GM12878 (cell line): Measurements from ENCODE around the gene CCL11. TPM values are rescaled to one million over a fixed set of nuclear protein-coding genes. Genes with fewer than 3 reads are reported as not detected.

Source experiments
- ATAC-seq: fragments of 200-7000 bp; cut with Tn5 transposase; 3 replicates; pipeline ENCODE4 v1.9.1; 2020; ENCODE audit warnings: mild to moderate bottlenecking, moderate library complexity
- BruUV-seq: library from RNA; stranded (reverse); fragments of 400-500 nt; replicated peaks from 2 replicates; lab custom pipeline; 2021; lab: Mats Ljungman, UMichigan
- CTCF ChIA-PET: fragments of 300-600 bp; sonication (Branson Sonifier 250); formaldehyde crosslinking; extraction: SDS; loops from one replicate; lab custom pipeline; 2021; ENCODE audit warnings: inconsistent platforms; lab: Yijun Ruan, JAX
- POLR2A ChIA-PET: fragments of 350-600 bp; formaldehyde crosslinking; extraction: SDS; loops from one replicate; lab custom pipeline; 2021; ENCODE audit warnings: inconsistent platforms; lab: Charles Lee
- RAD21 ChIA-PET: fragments of 300-600 bp; sonication (Branson Sonifier 250); formaldehyde crosslinking; loops from one replicate; lab custom pipeline; 2023; ENCODE audit warnings: antibody characterized with exemption; ENCODE audit not compliant: unreplicated experiment; lab: Charles Lee
- SMC1A ChIA-PET: fragments of 300-600 bp; sonication (Branson Sonifier 250); formaldehyde crosslinking; loops from one replicate; lab custom pipeline; 2023; ENCODE audit not compliant: unreplicated experiment, uncharacterized antibody; lab: Charles Lee
- DNase-seq: peaks from one replicate; pipeline ENCODE4 v3.0.0-alpha.2; 2011; ENCODE audit warnings: low read depth, low spot score
- FAIRE-seq: peaks from 3 replicates; lab custom pipeline; 2011; peaks lifted over from hg19 to GRCh38; lab: Jason Lieb, UNC
- H2AFZ ChIP-seq: 2 replicates; pipeline ENCODE4 v1.6.0; 2011; ENCODE audit warnings: low read depth, low read length, control low read depth; ENCODE audit not compliant: control insufficient read depth
- H3K27ac ChIP-seq: 2 replicates; pipeline ENCODE4 v1.5.1; 2011; ENCODE audit warnings: control low read depth; ENCODE audit not compliant: control insufficient read depth, insufficient read depth
- H3K27me3 ChIP-seq, 2 experiments: replicated peaks in 1 of 2; 2 replicates each; pipeline versions ENCODE4 v1.6.0 to v1.6.1; 2011; ENCODE audit warnings: low read length in 1 of 2; ENCODE audit not compliant: control insufficient read depth in 2 of 2, insufficient read depth in 2 of 2
- H3K36me3 ChIP-seq, 2 experiments: 2 replicates each; pipeline ENCODE4 v1.5.1; 2011; ENCODE audit warnings: low read length in 1 of 2; ENCODE audit not compliant: control insufficient read depth in 2 of 2, insufficient read depth in 2 of 2
- H3K4me1 ChIP-seq: 2 replicates; pipeline ENCODE4 v1.6.1; 2011; ENCODE audit warnings: mild to moderate bottlenecking, low read length, moderate library complexity, mixed read lengths; ENCODE audit not compliant: control insufficient read depth, insufficient read depth
- H3K4me2 ChIP-seq: 2 replicates; pipeline ENCODE4 v1.6.0; 2011; ENCODE audit warnings: control low read depth; ENCODE audit not compliant: control insufficient read depth, insufficient read depth
- H3K4me3 ChIP-seq: fragments of 200-600 bp; sonication (generic); 2 replicates; pipeline ENCODE4 v1.5.1; 2016
- H3K79me2 ChIP-seq: 2 replicates; pipeline ENCODE4 v1.6.0; 2011; ENCODE audit warnings: low read length; ENCODE audit not compliant: control insufficient read depth, insufficient read depth
- H3K9ac ChIP-seq: 2 replicates; pipeline ENCODE4 v1.8.0; 2011; ENCODE audit warnings: low read length, control low read depth, mixed read lengths; ENCODE audit not compliant: control insufficient read depth, insufficient read depth
- H3K9me3 ChIP-seq: replicated peaks from 3 replicates; pipeline ENCODE4 v1.5.1; 2011; ENCODE audit warnings: mild to moderate bottlenecking, low read length; ENCODE audit not compliant: control insufficient read depth, insufficient read depth
- H4K20me1 ChIP-seq: 2 replicates; pipeline ENCODE4 v1.6.0; 2011; ENCODE audit not compliant: control insufficient read depth, insufficient read depth
- GABPA ChIP-seq: IDR thresholded peaks from 2 replicates; pipeline ENCODE4 v1.6.1; 2014; ENCODE audit warnings: antibody characterized with exemption, low read depth, mild to moderate bottlenecking, inconsistent platforms
- MEF2B ChIP-seq: fragments of 450-650 bp; IDR thresholded peaks from 2 replicates; pipeline ENCODE4 v1.6.1; 2018; ENCODE audit warnings: mild to moderate bottlenecking, moderate library complexity; ENCODE audit not compliant: partially characterized antibody, poor library complexity, severe bottlenecking
- SMAD5 ChIP-seq: IDR thresholded peaks from 2 replicates; pipeline ENCODE4 v1.6.1; 2016; ENCODE audit warnings: antibody characterized with exemption, low read depth
- TBL1XR1 ChIP-seq: IDR thresholded peaks from 2 replicates; pipeline ENCODE4 v1.6.1; 2012; ENCODE audit warnings: low read depth, low read length, improper control_type of control experiment
- ZNF207 ChIP-seq: fragments of 450-650 bp; IDR thresholded peaks from 2 replicates; pipeline ENCODE4 v1.6.1; 2014; ENCODE audit warnings: antibody characterized with exemption, mild to moderate bottlenecking, borderline replicate concordance
- WGBS: methylation state at CpG from one replicate; pipeline ENCODE4 v1.1.6; 2016; ENCODE audit warnings: low lambda C conversion rate; ENCODE audit not compliant: insufficient replicate concordance, insufficient coverage; ENCODE audit errors: missing lambda C conversion rate; 5-methylcytosine and 5-hydroxymethylcytosine counted together
- in situ Hi-C: fragments of 300-500 bp; cut with MboI; formaldehyde crosslinking; loops from 9 replicates; pipeline ENCODE4 v1.14.3; 2018; ENCODE audit warnings: mixed read lengths
- intact Hi-C: fragments of 100-400 bp; cut with micrococcal nuclease; formaldehyde crosslinking; loops from one replicate; pipeline ENCODE4 v1.14.2; 2022; ENCODE audit not compliant: unreplicated experiment
- polyA plus RNA-seq, 11 experiments: library from polyadenylated mRNA; depleted of rRNA in 4 of 11; unstranded in 6 of 11; stranded (reverse) in 5 of 11; fragments of >200 nt; fragmentation: Nextera tagmentation in 4 of 11; fragmentation: Illumina TruSeq in 1 of 11; extraction: Ambion mirVana in 4 of 11; extraction: Trizol in 1 of 11; gene quantifications; 1 replicate in 1 of 11; 2 replicates in 10 of 11; pipeline versions ENCODE4 v1.2.1 to v1.2.3, GENCODE V29; 2011 to 2016; ENCODE audit warnings: inconsistent platforms in 2 of 11, missing spikeins in 2 of 11, low read depth in 1 of 11
- total RNA-seq, 4 experiments: library from RNA; depleted of rRNA in 3 of 4; stranded (reverse); fragments of >200 nt in 3 of 4; fragmentation: Illumina TruSeq in 1 of 4; extraction: Trizol in 1 of 4; gene quantifications; 2 replicates each; pipeline versions ENCODE4 v1.2.1 to v1.2.3, GENCODE V29; 2013 to 2021
- TF ChIP-seq, protein P1 (sequence below): fragments of 450-650 bp; IDR thresholded peaks from 2 replicates; pipeline ENCODE4 v1.6.1; 2017; ENCODE audit warnings: borderline replicate concordance
- TF ChIP-seq, protein P2 (sequence below): IDR thresholded peaks from 2 replicates; pipeline ENCODE4 v1.6.1; 2011; ENCODE audit warnings: borderline replicate concordance, low read depth, mild to moderate bottlenecking, moderate library complexity, low read length; ENCODE audit not compliant: insufficient read depth, poor library complexity, severe bottlenecking

CCL11 gene
- total and polyA plus RNA-seq, 10 of the 15 experiments (the other 5 are each of a cell fraction or from before 2014, with no cell fraction given) = not detected

- CTCF ChIA-PET = no interaction called here
- Histone ChIP-seq H3K4me1 (no peaks in the 10 kb centered on the region), H3K27me3 (0 out of 4 replicates have a peak, but pooled peaks cover 0 to 5% of the 10 kb centered on the region in 2 experiments), H3K27ac (no peak overlapping the region), H3K4me2 (no peak overlapping the region), H3K79me2 (no peaks in the 10 kb centered on the region), H3K9me3 (no peaks in the 10 kb centered on the region)
- SMC1A ChIA-PET = no interaction called here
- DNase-seq = no peak
- no TSS peak for BruUV-seq
- RAD21 ChIA-PET = no interaction called here
- intact Hi-C loops = no loop called here
- POLR2A ChIA-PET = no interaction called here
- WGBS = 69% methylated on average over 4 of the region's 4 CpGs
- in situ Hi-C loops = no loop called here
- TF ChIP-seq MEF2B (no peak), ZNF207 (no peak), GABPA (no peak), SMAD5 (no peak), TBL1XR1 (no peak)
- TF ChIP-seq, protein P1, sequence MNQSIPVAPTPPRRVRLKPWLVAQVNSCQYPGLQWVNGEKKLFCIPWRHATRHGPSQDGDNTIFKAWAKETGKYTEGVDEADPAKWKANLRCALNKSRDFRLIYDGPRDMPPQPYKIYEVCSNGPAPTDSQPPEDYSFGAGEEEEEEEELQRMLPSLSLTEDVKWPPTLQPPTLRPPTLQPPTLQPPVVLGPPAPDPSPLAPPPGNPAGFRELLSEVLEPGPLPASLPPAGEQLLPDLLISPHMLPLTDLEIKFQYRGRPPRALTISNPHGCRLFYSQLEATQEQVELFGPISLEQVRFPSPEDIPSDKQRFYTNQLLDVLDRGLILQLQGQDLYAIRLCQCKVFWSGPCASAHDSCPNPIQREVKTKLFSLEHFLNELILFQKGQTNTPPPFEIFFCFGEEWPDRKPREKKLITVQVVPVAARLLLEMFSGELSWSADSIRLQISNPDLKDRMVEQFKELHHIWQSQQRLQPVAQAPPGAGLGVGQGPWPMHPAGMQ = no peak
- TF ChIP-seq, protein P2, sequence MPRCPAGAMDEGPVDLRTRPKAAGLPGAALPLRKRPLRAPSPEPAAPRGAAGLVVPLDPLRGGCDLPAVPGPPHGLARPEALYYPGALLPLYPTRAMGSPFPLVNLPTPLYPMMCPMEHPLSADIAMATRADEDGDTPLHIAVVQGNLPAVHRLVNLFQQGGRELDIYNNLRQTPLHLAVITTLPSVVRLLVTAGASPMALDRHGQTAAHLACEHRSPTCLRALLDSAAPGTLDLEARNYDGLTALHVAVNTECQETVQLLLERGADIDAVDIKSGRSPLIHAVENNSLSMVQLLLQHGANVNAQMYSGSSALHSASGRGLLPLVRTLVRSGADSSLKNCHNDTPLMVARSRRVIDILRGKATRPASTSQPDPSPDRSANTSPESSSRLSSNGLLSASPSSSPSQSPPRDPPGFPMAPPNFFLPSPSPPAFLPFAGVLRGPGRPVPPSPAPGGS = no peak
- TF ChIP-seq, all 136 proteins: peak for 0
- no peak for ATAC-seq
- Histone ChIP-seq H2AFZ (no peak overlapping the region), H3K9ac (no peak overlapping the region), H3K36me3 (no peaks in the 10 kb centered on the region), H4K20me1 (no peaks in the 10 kb centered on the region), H3K4me3 (no peak overlapping the region)
- no peak for FAIRE-seq
Measured at GRCh38 chr17:34290586-34290985, 5.0 kb downstream of the CCL11 start.
